ENCODE data around the gene JSRP1.

JSRP1 gene

DNA sequence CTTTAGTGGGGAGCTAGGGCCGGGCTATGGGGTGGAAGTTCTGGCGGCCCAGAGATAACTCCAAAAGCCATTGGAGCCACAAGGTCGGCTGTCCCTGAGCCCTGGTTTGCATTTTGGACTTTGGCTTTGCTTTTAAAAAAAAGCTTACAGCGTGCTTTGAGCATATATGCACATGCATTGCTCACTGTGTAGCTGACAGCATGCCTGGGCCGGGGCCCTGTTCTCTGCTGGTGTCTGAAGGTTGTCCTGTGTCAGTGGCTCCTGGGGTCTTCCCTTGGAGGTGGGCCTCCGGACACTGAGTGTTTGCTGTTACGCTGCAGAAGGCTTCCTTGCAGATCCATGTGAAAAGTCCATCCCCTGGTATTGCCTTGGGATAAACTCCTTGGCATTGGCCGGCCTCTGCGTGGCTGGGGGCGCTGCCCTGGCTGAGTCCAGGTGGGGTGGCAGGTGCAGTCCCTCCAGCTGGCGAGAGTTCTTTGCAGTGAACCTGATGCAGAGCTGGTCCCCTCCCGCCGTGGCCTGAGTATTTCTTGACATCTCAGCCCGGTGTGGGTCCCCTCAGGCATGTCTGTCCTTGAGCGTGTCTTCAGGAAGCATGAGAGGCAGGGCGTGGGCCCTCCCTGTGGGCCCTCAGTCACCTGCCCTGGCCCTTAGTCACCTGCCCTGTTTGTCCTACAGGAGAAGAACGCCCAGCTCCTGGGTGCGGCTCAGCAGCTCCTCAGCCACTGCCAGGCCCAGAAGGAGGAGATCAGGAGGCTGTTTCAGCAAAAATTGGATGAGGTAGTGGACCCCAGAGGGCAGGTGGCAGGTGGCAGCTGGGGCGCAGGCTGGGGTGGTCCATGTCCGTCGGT, 43.1 kb downstream of the JSRP1 start:
- DNase-seq, result no peak

DNA sequence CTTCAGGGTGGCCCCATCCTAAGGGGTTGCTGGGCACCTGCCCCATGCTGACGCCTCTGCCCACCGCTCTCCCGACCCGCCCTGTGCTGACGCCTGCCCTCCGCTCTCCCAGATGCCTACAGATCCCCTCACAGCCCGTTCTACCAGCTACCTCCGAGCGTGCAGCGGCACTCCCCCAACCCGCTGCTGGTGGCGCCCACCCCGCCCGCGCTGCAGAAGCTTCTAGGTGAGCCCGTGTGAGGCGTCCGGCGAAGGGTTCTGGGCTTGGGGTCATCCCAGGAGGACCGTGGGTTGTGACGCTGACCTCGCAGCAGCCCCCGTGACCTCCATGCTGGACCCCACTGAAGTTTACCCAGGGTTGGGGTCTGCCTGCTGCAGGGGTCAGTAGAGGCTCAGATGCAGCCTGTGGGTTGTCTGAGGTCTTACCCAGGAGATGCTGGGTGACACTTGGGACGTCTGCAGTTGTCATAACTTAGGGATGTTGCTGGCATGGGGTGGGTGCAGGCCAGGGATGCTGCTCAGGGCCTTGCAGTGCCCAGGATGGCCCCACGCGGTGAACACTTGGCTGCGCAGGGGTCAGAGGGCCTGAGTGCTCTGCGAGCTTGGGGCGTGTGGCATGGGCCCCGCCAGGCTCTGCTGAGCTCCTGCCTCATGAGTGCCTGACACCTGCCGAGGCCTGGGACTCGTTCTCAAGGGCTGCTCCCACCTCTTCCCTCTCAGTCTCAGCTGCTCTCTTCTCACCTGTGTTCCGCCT, 45.1 kb downstream of the JSRP1 start:
- no peak for DNase-seq

DNA sequence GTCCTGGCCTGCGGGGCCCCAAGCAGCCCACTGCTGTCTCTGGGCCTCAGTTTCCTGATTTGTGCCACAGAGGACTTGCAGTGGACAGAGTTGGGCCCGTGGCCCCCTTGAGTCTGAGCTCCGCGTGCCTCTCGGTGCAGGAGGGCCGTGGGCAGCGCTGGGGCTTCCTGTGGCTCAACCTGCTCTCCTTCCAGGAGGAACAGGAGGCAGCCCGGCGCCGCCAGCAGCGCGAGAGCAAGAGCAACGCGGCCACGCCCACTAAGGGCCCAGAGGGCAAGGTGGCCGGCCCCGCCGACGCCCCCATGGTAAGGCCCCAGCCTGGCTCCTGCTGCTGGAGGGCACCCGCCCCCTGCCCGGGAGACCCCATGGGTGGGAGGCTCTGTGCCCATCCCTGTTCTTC, 46.0 kb downstream of the JSRP1 start:
- DNase-seq, result no peak

DNA sequence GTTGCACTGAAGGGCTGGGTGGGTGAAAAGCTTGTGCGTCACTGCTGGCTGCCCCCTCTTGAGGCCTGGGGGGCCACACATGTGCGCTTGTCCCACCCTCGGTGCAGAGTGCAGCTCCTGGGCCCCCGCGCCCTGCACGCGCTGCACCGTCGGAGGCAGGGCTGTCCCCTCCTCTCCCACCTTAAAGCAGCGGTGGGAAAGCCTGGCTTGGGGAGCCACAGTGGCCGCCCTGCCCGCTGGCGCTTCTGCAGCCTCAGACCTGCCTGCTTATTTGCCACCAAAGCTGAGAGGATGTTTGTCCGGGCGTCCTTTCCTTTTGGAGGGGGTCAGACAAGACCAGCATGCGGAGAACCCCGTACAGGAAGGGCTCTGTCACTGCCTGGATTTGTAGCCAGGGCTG, 46.8 kb downstream of the JSRP1 start:
- DNase-seq, result no peak

DNA sequence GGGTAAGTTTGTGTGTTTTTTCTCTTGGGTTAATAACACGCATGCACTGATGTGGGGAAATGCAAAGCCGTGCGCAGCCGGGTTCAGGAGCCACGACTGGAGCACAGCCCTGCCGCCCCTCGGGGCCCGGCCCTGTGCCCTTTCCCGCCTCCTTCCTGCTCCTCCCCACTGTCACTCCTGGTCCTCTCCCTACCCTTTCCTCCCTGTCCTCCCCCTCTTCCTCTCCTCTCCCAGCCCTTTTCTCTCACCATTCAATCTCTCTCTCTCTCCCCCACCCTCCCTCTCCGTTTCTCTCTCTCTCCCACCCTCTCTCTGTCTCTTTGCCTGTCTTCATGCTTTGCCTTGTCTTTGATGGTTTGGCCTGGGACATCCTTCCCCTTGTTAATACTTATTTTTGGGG, 47.2 kb downstream of the JSRP1 start:
- DNase-seq, result no peak

DNA sequence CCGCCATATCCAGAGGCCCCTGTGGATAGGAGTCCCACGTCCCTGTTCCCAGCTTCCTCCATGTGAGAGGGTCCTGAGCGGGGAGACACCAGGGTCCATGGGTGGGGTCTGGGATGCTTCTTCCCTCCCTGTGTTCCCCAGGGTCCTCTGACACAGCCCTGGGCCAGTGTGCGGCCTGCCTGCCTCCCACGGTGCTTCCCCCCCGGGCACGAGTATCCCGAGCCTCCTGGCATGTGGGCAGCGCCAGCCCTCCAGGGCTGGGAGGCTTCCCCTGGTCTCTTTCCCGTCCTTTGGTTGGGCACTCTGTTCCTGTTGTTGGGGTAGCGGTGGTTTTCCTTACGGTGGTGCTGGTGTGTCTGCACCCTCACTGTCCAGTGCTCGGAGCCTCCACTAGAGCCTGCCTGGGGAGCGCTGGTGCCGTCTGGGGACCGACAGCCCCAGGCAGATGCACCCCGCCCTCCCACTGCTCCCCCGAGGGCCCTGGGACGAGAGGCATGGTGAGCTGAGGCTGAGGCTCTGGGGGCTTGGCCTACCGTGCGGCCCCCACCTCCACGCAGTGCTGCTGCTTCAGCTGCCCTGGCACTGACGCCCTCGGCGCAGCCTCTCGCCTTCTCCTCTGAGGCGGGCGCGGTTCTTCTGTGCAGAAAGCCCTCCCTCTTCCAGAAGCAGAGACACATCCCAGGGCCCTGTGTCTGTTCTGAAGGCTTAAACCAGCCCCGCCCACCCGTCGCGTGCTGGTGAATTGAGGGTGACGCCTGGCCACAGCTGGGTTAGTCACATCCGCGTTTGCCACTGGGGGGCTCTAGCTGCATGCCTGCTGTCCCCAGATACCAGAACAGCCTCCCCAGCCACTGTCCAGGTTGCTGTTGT, 48.0 kb downstream of the JSRP1 start:
- peak; percentile 83 for DNase-seq

DNA sequence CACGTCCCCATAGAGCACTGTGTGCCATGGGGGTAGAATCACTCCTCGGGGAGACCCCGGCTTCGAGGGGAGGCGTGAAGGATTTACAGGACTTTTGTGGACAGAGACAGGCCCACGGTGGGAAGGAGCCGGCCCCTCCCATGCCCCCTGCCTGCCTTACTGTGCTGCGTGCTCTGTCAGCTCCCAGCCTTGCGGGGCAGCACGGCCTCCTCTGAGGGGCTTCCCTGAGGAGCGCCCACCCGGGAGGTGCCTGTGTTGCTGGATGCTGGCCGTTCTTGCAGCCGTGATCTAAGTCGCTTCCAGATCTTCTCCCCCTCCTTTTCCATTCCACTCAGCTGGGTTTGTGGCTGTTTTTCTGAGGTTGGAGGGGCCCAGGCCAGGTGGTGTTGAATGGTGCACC, 49.2 kb downstream of the JSRP1 start:
- no peak for DNase-seq

DNA sequence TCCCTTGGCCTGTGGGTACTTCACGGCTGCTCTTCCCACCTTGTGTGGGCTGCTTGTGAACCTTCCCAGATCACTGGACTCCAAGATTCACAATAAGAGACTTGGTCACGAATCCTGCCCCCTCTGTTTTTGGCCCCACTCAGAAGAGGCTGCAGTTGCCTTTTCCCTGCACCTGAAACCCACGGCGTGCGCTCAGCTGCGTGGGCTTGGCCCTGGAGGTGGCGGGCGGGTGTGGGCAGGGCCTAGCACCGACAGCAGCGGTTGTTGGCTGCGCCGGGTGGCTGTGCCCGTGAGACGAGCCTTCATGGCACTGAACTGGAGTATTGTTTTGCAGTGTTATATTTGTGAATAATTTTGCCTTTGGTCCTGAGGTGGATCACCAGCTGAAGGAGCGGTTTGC, 53.9 kb downstream of the JSRP1 start:
- no peak for DNase-seq
